Left ventricle myocardium superior (tissue), 1 donor: Measurements from ENCODE around the gene CTDNEP1. TPM values are rescaled to one million over a fixed set of nuclear protein-coding genes. Genes with fewer than 3 reads are reported as not detected.

Source experiments
- ATAC-seq: fragments of 200-7000 bp; cut with Tn5 transposase; one replicate; pipeline ENCODE4 v1.9.1; 2020; ENCODE audit warnings: mild to moderate bottlenecking, moderate library complexity
- DNase-seq: peaks from one replicate; pipeline ENCODE4 v3.0.0-alpha.2; 2020
- intact Hi-C: fragments of 100-400 bp; cut with micrococcal nuclease; formaldehyde crosslinking; loops from one replicate; pipeline ENCODE4 v1.11.0; 2022
- total RNA-seq: library from RNA; stranded (reverse); fragmentation: NEBNext Ultra II Directional; extraction: Animal tissue kit (Norgen Biotek cat#: 25700); gene quantifications from one replicate; pipeline ENCODE4 v1.2.1, GENCODE V29; 2021
- donor health status: DM: no; HTN: yes; CAD: no; lungs with severe emphysema.

Gene CTDNEP1
- total RNA-seq, 1 donor from 2014 or later: 122 TPM

DNA sequence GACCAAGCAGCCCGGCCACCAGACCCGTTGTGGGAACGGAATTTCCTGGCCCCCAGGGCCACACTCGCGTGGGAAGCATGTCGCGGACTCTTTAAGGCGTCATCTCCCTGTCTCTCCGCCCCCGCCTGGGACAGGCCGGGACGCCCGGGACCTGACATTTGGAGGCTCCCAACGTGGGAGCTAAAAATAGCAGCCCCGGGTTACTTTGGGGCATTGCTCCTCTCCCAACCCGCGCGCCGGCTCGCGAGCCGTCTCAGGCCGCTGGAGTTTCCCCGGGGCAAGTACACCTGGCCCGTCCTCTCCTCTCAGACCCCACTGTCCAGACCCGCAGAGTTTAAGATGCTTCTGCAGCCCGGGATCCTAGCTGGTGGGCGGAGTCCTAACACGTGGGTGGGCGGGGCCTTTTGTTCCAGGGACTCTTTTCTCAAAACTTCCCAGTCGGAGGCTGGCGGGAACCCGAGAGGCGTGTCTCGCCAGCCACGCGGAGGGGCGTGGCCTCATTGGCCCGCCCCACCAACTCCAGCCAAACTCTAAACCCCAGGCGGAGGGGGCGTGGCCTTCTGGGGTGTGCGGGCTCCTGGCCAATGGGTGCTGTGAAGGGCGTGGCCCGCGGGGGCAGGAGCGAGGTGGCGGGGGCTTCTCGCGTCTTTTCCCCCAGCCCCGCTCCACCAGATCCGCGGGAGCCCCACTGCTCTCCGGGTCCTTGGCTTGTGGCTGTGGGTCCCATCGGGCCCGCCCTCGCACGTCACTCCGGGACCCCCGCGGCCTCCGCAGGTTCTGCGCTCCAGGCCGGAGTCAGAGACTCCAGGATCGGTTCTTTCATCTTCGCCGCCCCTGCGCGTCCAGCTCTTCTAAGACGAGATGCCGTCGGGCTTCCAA is 29.8 kb upstream of the CTDNEP1 start, which contains the start of gene SLC2A4:
Gene SLC2A4 (plus strand): TSS at position 645 of the 879 bp plus-strand sequence. CDS start 217 bp downstream, at position 862.
- ATAC-seq: peak; percentile 84
- DNase-seq: peak; percentile 97
- intact Hi-C loops: loop anchor here (2.0 kb wide), 1 partner anchor 15 kb away; no protein-coding TSS in a partner anchor

DNA sequence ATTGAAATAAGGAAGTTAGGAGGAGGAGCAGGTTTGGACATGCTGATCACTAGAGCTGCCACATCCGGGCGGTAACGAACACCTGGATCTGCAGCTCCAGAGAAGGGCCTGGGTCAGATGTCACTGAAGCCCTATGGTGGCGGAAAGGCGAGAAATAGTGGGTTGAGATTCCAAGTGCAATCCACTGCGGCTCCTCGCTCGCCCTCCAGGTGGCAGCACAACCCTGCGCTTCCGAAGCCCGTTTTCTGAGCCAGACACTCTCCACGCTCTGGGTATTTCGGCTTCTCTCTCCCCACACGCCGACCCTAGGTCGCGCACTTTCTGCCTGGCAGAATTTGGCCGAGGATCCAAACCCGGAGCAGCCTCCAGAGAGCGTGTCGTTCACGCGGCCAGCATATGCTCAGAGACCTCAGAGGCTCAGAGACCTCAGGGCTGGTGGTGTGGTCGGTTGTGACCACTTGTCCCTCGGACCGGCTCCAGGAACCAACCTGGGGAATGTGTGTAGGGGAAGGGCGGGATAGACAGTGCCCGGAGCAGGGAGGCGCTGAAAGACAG is 29.1 kb upstream of the CTDNEP1 start:
- ATAC-seq (peak; percentile 62), DNase-seq (peak; percentile 91)
- intact Hi-C loops: loop anchor here (2.0 kb wide), 1 partner anchor 16 kb away; no protein-coding TSS in a partner anchor

DNA sequence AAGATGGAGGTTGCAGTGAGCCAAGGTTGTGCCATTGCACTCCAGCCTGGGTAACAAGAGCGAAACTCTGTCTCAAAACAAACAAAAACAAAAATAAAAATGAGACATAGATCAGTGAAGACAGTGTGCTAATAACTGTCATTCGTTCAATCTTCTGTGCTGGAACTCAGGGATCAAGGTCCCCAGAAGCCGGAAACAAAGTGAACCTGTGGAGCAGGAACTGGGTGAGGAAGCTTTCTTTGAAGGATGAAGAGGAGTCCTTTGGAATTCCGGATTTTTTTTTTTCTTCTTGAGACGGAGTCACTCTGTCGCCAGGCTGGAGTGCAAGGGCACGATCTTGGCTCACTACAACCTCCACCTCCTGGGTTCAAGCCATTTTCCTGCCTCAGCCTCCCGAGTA is 27.9 kb upstream of the CTDNEP1 start:
- intact Hi-C loops: no loop called here
- ATAC-seq (no peak), DNase-seq (no peak)

DNA sequence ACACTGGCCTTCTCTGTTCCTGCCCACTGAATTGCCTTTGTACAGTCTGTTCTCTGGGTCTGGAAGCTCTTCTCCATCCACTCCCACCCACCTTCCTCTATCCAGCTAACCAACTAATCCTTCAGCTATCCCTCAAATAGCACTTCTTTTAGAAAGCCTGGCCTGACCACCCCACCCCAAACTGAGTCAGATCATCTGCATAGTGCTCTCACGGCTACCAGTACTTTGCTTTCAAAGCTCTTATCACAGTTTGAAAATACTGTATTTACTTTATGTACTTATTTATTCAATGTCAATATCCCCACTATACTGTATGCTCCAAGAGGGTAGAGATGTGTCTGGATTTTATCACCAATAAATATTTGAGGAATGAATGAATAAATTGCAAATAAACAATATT is 15.2 kb upstream of the CTDNEP1 start:
- no peak for ATAC-seq
- intact Hi-C loops: no loop called here
- DNase-seq: no peak

DNA sequence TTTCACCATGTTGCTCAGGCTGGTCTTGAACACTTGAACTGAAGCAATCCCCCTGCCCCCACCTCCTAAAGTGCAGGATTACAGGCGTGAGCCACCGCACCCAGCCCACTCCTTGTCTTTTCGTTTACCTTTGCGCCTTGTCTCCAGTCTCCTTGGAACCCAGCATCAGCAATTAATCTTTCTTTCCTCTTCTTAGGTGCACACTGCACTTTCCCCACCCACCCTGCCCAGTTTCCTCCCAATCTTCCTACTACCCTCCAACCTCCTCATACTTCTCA is 12.2 kb upstream of the CTDNEP1 start:
- ATAC-seq (no peak), DNase-seq (no peak)
- intact Hi-C loops: no loop called here

DNA sequence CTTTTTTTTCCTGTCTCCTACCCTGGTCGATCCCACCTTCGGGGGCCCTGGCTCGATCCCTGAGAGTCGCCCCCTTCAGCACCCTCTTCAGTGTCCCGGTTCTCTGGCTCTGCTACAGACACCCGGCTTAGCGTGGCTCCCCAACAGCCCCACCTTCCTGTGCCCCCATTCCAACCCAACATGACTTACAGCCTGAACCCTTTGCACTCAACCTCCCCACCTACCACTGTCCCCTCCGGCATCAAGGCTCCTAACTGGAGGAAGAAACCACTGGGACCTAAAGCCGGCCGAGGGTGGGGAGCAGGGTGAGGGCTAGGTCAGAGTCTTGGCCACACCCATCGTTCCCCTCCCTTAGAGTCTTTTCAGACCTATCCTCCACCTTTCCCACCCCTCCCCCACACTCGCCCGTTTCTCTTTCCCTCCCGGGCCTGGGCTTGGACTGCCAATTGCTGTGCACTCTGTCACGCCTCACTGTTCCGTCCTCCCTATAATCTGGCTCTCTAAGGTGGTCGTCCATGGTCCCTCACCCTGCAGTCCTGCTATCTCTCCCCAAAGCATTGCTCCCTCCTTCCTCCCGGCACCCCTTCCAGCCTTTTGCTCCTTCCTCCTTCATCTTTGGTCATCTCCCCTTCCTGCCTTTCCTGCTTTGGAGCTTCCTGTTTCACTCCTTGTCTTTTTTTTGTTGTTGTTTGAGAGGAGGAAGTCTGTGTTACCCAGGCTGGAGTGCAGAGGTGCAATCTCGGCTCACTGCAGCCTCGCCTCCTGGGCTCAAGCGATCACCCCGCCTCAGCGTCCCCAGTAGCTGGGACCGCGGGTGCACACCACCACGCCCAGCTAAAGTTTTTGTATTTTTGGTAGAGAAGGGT is 11.6 kb upstream of the CTDNEP1 start:
- no peak for ATAC-seq
- DNase-seq: no peak
- intact Hi-C loops: no loop called here

DNA sequence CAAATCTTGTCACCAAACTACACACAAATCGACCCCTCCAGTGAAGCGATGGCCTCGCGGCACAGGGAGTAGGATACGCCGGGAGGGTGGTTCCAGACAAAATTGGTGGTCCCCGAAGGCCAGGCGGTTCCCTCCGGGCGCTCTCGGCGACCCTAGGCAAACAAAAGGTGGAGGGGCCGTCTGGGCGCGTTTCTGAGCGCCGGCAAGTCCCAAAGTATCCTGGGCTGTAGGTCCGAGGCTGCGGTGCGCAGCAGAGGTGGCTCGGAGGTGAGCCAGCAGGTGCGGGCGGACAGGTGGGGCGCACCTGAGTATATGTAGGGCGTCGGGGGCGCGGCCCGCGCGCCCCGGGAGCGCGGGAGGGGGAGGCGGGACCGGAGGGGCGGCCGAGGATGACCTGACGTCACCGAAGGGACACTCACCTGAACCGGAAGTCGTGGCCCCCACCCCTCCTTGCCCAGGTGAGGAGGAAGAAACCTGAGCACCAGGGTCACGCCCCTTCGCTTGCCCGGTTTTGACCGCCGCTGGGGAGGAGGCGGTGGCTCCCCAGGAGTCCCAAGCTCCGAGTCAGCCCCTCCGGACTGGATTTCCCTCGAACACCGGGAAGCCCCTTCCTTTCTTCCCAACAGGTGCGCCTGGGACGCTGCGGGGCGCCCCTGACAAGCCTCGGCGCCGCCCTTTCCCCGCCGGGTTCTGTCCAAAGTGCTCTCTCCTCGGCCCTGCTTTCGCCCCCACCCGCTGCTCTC is 10.8 kb upstream of the CTDNEP1 start, which contains the start of gene CLDN7:
Gene CLDN7 (minus strand): TSS at position 287 of the 743 bp plus-strand sequence. CDS start 435 bp downstream, outside the sequence.
- no peak for DNase-seq
- ATAC-seq: no peak

DNA sequence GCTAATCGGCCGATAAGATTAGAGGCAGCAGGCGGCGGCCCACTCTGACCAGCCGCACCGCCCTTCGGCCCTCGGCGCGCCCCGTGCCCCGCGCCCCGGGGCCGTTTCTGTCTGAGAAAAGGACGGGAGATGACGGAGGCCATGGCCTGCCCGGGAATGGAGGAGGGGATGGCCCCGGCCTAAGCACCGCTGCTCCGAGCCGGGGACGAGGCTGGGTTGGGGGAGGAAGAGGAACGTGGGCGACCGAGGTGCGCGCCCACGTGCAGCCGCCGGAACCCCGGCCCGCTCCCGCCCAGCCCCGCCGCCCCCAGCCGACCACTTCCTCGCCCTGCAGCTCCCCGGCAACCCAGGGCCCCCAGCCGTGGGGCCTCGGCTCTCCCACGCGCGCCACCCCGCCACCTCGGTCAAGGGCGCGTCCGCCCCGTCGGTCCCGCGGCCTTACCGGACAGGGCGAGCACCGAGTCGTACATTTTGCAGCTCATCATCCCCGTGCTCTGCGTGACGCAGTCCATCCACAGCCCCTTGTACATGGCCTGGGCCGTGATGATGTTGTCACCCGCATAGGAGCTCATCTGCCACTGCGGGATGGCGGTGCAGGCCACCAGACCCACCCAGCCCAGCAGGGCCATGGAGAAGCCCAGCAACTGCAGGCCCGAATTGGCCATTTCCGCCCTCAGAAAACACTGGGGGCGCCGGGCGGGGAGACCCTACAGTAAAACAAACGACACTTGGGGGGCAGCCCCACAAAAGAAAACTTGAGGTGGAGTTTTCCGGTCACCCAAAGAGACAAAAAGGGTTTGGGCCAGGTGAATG is 10.1 kb upstream of the CTDNEP1 start:
- DNase-seq (no peak), ATAC-seq (peak; percentile 33)
- intact Hi-C loops: no loop called here

More for the DNA sequence above, 10.8 kb upstream of the CTDNEP1 start, which contains the start of gene CLDN7:
- intact Hi-C loops: no loop called here

DNA sequence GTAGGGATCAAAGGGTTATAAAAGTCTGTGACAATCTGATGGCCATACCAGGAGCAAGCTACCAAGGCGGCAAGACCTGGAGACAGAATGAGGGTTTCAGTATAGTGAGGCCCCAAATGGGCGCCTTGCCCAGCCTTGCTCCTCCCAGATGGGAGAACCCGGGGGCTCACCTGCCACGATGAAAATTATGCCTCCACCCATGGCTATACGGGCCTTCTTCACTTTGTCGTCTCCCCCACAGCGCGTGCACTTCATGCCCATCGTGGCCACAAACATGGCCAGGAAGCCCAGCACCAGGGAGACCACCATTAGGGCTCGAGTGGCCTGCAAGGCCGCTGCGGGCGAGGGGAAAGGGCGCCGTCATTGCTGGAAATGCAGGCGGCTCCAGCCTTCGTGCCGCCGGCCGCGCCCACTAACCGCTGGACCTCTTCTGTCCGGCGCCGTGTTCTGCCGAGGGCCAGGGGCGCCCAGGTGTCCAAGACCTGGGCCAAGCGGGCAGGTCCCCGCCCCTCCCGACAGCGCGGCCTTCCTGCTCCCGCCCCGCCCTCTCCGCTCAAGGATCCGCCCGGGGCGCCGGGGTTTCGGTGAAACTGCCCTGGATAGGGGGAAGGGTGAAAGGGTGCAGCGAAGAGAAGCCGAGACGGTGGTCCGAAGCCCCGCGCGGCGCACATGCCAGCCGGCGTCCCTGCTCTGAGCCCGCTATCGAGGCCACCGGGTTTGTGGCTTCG is 9.3 kb upstream of the CTDNEP1 start:
- DNase-seq: peak; percentile 53
- ATAC-seq: peak; percentile 70
- intact Hi-C loops: no loop called here

DNA sequence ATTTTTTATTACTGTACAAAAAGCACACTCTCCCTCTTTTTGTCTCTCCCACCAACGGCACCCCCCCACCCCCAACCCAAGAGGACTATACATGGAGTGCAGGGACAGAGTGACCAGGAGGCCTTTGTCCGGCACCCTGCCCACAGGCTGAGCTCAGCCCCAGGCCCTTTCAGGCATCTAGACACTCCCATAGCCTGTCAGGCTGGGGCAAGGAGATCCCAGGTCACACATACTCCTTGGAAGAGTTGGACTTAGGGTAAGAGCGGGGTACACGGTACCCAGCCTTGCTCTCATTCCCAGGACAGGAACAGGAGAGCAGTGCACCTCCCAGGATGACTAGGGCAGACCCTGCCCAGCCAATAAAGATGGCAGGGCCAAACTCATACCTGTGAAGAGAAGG is 8.6 kb upstream of the CTDNEP1 start:
- no peak for DNase-seq
- intact Hi-C loops: no loop called here
- ATAC-seq: peak; percentile 6

DNA sequence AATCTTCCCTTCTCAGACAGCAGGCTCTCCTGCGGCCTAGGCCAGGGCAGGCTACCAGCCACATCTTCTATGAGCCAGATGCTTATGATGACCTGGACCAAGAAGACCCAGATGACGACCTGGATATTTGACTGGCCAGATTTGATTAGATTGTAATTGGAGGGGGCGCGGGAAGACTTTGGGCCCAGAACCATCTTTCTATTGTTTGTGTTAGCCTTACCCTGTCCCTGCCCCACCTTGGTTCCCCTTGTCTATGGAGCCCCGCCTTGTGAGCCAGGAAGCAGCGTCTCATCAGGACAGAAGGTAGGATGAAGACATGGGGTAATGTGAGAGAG is 8.0 kb upstream of the CTDNEP1 start:
- no peak for ATAC-seq
- intact Hi-C loops: no loop called here
- DNase-seq: no peak

DNA sequence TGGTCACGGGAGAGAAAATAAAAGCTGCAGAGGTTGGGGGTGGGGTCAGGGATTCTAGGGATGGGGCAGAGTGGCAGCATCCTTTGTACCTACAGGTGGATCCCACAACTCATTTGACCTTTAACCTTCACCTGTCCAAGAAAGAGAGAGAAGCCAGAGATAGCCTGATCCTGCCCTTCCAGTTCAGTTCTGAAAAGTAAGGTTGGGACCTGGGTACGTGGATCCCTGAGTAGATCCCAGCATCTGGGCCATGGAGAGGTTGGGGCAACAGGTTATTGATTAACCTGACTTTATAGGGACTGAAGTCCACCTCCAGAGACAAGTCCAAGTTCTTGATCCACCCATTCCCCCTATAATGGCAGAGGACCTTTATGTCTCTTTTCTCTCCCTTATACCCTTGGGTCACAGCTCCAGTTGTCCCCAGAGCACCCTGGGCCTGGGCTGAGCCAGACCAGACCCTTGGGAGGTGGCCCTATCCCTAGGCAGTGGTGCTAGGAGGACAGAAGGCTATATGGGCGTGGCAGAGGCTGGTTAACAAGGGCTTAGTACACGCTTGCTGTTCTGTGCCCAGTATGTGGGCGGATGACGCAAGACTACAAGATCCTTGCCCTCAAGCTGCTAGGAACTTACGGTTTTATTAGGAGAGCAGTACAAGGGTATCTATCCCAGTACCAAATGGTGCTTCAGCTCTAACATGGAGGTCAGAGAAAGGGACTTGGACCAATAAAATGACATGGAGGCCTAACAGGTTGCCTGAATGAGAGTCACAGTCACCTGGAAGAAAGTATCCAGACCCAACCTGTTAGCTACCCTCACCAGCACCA is 7.4 kb upstream of the CTDNEP1 start:
- ATAC-seq: no peak
- intact Hi-C loops: no loop called here
- DNase-seq: no peak

DNA sequence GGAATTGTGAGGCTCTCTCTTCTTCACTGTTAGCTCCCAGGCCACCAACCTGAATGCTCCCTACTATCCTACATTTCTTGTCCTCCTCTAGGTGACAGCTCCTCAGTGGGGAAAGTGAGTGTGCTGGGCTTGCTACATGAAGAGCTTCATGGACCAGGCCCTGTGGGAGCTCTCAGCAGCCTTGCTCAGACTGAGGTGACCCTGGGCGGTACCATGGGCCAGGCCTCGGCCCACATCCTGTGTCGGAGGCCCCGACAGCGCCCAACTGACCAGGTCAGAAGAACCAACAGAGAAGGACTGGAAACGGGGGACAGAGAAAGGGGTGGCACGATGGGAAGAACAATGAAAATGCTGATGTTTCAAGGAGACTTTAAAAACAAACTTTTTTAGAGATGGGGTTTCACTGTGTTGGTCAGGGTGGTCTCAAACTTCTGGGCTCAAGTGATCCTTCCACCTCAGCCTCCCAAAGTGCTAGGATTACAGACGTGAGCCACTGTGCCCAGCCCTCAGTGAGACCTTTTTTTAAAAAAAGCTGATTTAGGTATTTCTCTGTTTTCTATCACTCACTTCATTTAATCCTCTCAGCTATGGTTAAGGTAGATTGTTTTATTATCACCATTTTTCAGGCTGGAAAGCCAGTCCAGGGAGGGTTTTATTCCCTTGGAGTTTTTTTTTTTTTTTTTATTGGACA is 5.4 kb upstream of the CTDNEP1 start:
- ATAC-seq: no peak
- DNase-seq: no peak
- intact Hi-C loops: no loop called here

DNA sequence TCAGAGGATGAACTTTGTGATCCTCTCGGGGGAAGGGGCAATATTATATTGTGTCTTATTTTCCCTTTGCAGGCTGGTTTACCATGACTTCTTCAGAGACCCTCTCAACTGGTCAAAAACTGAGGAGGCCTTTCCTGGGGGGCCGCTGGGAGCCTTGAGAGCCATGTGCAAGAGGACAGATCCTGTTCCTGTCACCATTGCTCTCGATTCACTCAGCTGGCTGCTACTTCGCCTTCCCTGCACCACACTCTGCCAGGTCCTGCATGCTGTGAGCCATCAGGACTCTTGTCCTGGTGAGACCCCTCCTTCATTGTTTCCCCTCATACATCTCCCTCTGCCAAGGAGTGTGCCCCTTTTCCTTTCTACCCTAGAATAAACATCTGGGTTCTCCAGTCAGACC is 3.0 kb upstream of the CTDNEP1 start:
- DNase-seq (no peak), ATAC-seq (no peak)
- intact Hi-C loops: no loop called here

DNA sequence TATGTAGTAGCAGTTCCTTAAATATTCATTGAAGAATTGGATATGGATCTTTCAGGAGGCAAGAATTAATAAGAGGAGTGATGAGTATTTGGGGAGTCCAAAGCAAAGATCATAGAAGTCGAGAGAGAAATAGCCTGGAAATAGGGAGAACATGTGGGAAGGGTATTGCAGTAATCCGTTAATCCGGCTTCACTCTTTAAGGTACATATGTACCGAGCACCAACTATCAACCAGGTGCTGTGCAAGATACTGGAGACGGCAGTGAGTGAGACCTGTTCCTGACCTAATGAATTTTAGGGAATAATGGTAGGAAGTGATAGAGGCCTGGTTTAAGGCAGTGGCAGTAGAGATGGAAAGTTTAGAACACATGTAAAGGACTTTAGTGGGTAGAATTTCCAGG is 1.5 kb upstream of the CTDNEP1 start:
- ATAC-seq: no peak
- DNase-seq: no peak
- intact Hi-C loops: no loop called here
